ENCODE results near the gene CCDC30.
"Not testable (repeated sequence)": the region's sequence is repeated elsewhere in the genome, so short reads cannot be mapped to it uniquely, and the experiment has no call there.

The CCDC30 gene

GRCh38 chr1:42658877-42659337 lies 195.8 kb downstream of the CCDC30 start:
- no peak for DNase-seq

GRCh38 chr1:42660907-42661500 lies 197.9 kb downstream of the CCDC30 start:
- no peak for DNase-seq

GRCh38 chr1:42669936-42670335 lies 206.8 kb downstream of the CCDC30 start:
- DNase-seq, result no peak

- DNase-seq, result no peak
These were observed 207.3 kb downstream of the CCDC30 start for GRCh38 chr1:42670425-42670824.

GRCh38 chr1:42674214-42674613 lies 211.1 kb downstream of the CCDC30 start:
- no peak for DNase-seq

- no peak for DNase-seq
These were observed 211.6 kb downstream of the CCDC30 start for GRCh38 chr1:42674682-42675081.

GRCh38 chr1:42675467-42675866 lies 212.4 kb downstream of the CCDC30 start:
- DNase-seq, result no peak

GRCh38 chr1:42676534-42677087 lies 213.5 kb downstream of the CCDC30 start:
- no peak for DNase-seq

GRCh38 chr1:42679364-42679983 lies 216.4 kb downstream of the CCDC30 start:
- no peak for DNase-seq

- no peak for DNase-seq
These were observed 217.0 kb downstream of the CCDC30 start for GRCh38 chr1:42680055-42680454.

GRCh38 chr1:42680921-42681683 lies 218.0 kb downstream of the CCDC30 start:
- DNase-seq, result peak; percentile 21

GRCh38 chr1:42681741-42682483 lies 218.8 kb downstream of the CCDC30 start, which contains the start of gene YBX1:
Gene YBX1 (plus strand): TSS chr1:42682418. CDS start chr1:42682566, 148 bp downstream.
- peak; percentile 93 for DNase-seq

- DNase-seq, result not testable (repeated sequence)
These were observed 219.3 kb downstream of the CCDC30 start for GRCh38 chr1:42682484-42682738.

- DNase-seq, result peak; percentile 73
These were observed 219.8 kb downstream of the CCDC30 start for GRCh38 chr1:42682739-42683531.

- DNase-seq, result no peak
These were observed 221.1 kb downstream of the CCDC30 start for GRCh38 chr1:42684139-42684538.

GRCh38 chr1:42686418-42686817 lies 223.3 kb downstream of the CCDC30 start:
- DNase-seq, result no peak

- DNase-seq, result peak; percentile 5
These were observed 226.8 kb downstream of the CCDC30 start for GRCh38 chr1:42689912-42690311.

- DNase-seq, result no peak
These were observed 227.5 kb downstream of the CCDC30 start for GRCh38 chr1:42690477-42691156.

GRCh38 chr1:42691157-42691498 lies 228.0 kb downstream of the CCDC30 start:
- no peak for DNase-seq

- no peak for DNase-seq
These were observed 229.4 kb downstream of the CCDC30 start for GRCh38 chr1:42692461-42692860.

- no peak for DNase-seq
These were observed 229.8 kb downstream of the CCDC30 start for GRCh38 chr1:42692911-42693310.

All from CD4-positive, alpha-beta T cell treated with Interleukin-17A for 4 hours (primary cell).